GM18499 (cell line): ENCODE results near the gene EMC10.

Experiments
- ATAC-seq: cut with Tn5 transposase; IDR thresholded peaks from one replicate; pipeline ENCODE4 v1.9.1; 2021; ENCODE audit warnings: moderate number of reproducible peaks; ENCODE audit not compliant: insufficient read depth, unreplicated experiment

Gene EMC10

DNA sequence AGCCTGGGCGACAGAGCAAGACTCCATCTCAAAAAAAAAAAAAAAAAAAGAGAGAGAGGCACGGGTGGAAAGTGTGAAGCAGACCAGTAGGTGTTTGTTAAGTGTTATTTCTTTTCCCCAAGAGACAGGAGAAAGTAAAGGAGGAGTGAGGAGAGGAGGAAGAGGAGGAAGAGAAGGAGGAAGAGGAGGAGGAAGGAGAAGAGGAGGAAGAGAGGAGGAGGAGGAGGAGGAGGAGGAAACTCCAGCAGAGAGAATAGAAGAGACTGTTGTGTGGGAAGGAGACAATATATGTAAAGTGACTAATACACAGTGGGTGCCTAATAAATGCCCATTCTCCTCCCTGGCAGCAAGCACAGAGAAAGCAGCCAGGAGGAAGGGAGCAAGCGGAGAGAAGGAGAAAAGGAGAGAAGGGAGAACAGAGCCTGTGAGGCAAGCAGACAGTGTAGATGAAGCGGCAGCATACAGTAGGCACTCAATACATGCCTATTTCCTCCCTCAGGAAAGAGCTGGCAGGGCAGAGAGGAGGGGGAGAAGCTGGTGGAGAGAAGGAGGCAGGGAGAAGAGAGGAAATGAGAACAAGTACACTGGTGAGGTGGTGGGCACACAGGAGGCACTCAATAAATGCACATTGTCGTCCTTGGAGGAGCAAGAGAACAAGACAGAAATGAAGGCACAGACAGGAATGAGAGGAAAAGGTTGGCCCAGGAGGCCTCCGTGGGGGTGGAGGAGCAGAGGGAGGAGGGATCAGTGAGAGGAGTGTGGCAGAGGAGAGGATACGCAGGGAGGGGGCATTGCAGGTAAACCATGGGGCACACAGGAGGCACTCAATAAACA lies 18.1 kb downstream of the EMC10 start:
- ATAC-seq = no peak

DNA sequence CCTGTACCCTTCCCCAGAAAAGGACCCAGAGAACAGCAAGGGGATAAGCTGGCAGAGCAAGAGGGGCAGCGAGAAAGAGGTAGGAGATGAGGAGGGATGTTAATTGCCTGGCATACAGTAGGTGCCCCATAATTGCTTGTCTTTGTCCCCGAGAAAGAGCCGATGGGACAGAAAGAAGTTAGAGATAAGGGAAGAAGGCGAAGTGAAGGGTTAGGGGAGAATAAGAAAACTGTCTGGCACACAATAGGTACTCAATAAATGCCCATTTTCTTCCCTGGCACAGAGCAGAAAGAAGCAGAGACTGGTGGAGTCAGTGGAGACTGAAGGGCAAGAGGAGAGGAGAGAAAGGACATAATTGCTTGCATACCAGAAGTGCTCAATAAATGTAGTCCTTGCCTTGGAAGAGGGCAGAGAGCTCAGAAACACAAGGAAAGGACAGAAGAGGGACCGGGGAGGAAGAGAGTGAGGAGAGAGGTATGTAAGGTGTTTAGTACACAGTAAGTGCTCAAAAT lies 18.8 kb downstream of the EMC10 start:
- ATAC-seq = no peak

DNA sequence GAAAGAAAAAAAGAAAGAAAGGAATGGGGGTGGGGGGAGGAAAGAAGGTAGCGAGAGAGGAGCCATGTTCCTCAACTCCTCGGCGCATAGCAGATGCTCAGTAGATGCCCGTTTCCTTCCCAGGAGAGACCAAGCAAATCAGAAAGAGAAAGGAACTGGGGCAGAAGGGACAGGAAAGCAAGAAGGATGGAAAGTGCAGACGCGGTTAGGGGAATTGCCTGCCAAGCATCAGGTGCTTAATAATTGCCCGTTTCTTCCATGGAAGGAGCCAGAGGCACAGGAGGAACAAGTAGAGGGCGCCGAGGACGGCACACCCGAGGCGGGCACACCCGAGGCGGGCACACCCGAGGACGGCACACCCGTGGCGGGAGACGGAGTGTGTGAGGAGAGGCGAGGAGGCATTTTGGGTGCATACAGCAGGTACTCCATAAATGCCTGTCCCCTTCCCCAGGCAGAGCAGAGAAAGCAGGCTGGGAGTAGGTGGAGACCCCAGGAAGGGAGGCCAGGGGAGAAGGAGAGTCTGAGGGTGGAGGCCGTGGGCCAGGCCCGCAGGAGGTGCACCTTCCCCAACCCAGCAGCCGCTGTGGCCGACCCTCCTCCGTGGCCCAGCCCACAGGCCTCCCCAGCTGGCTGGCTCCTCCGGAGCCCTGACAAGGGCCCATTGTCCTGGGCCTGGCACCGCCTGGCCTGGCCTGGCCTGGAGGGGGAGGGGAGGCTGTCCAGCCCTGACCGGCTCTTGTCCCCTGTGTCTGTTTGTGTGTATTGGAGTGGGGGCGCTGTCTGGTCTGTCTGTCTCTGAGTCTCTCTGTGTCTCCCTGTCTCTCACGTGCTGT lies 20.1 kb downstream of the EMC10 start:
- no peak for ATAC-seq

DNA sequence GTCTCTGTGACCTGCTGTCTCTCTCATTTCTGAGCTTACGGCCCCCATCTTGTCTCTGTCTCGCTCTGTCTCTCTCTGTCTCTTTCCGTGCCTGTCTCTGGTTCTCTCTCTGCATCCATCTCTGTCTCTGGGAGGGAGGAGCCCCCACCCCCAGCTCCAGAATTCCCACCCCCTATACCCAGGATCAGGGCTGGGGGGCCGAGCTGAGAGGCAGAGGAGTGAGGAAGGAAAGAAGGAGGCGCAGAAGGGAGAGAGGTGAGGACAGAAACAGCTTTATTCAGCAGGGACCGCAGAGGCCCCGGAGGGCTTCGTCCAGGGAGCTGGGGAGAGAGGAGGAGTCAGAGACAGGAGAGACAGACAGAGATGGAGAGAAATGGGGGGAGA lies 20.7 kb downstream of the EMC10 start:
- ATAC-seq = no peak

DNA sequence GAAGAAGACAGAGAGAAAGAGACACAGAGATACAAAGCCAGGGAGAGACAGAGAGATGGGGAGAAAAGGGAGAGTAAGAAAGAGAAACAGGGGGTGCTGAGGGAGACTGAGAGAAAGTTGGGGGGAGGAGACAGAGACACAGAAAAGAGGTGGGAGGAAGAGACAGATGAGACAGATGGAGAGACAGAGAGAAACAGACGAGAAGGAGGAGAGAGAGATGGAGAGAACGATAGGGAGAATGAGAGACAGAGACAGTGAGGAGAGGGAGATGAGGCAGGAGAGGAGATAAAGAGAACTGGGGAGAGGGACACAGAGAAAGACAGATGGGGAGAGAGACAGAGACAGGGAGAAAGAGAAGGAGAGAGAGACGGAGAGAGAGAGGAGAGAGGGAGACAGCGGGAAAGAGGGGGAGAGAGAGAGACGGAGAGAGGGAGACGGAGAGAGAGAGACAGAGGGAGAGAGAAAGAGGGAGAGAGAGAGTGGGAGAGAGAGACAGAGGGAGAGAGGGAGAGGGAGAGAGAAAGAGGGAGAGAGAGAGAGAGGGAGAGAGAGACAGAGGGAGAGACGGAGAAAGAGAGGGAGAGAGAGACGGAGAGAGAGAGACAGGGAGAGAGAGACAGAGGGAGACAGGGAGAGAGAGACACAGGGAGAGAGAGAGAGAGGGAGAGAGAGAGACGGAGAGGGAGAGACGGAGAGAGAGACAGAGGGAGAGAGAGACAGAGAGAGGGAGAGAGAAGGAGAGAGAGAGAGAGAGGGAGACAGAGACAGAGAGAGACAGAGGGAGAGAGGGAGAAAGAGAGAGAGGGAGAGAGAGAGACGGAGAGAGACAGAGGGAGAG lies 22.1 kb downstream of the EMC10 start:
- no peak for ATAC-seq

DNA sequence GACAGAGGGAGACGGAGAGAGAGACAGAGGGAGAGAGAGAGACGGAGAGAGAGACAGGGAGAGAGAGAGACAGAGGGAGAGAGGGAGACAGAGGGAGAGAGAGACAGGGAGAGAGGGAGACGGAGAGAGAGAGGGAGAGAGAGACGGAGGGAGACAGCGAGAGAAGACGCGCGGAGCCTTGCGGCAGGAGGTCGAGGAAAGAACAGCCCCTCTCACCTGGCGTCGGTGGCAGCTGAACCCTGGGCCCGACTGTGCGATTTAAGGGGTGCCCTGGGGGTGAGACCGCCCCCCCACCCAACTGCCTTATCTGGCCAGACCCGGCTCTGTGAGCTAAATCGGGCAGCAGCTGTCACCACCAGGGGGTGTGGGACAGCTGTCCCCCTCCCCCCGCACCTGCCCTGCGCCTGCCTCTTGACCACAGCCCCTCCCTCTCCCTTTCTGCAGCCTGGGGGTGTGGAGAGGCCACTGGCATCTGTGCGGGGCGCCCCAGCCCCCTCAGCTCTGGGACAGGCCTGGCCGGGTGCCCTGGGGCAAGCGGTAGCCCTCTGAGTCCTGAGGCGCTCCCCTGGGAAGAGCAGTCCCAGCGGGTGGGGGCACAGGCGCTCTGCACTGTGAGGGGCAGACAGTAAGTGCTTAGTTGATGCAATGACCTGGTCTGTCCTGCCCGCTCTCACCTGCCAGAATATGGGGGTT lies 23.9 kb downstream of the EMC10 start:
- no peak for ATAC-seq

DNA sequence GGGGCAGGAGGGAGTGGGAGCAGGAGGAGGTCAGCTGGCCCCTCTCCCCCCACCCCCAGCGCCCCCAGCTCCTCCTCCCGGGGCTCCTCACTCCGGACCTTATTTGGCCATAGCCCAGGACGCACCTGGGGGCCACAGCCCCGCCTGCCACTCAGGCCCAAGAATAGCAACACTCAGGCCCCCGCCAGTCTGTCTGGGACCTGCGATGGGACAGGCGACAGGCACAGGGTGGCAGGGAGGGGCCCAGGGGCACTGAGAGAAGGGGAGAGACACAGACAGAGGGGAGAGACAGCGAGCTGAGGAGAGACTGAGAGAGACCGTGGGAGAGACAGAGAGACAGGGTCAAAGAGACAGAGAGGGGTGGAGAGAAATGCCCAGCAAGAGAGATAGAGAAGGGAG lies 24.4 kb downstream of the EMC10 start:
- ATAC-seq = no peak

DNA sequence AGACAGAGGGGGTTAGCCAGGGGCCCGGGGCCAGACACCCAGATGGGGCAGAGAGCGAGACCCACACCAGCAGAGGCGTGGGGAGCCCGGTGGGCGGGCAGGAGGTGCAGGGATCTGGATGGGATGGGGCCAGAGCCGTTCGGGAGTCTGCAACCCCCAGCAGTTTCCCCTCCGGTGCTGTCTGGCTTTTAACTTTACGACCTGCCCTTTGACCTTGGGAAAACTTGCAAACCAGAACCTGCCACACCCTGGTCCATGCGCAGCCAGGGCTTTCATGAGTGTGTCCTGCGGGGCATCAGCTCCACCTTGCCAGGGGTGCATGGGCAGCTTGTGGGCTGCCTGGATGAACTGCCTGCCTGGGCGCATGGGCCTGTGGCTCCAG lies 24.9 kb downstream of the EMC10 start:
- no peak for ATAC-seq

DNA sequence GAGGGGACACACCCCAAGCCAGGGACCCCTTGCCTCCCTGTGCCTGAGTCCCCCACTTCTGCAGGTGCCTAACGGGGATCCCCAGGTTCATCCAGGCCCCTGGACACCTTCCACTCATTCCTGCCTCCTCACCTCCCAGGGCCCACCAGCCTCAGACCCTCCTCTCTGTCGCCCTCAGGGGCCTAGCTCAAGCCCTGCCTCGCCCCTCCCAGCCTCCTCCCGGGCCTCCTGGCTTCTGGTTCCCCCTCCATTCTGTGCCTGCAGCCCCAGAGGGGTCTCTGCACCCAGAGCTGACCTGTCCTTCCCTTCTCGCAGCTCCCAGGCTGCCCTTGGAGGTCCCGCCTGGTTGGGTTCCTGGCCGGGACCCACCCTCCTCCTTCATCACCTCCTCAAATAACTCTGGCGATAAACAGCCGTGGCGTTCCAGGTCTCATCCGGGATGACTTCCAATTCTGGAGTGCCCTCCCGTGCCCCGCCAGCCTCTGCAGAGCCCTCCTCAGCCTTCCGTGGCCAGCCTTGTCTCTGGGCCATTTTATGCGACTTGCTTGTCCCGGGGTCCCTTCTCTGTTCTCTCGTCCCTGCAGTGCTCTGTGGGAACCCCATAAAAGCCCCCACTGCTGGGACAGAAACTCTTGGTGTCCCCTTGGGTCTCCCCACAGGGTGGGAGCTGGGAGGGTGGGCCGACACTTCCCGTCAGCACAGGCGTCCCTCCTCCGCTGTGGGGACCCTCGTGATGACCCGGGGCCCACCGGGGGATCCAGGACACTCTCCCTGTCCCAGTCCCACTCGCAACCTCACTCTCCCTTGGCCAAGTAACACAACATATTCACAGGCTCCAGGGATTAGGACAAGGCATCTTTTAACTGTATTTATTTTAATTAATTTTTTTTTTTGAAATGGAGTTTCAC lies 25.5 kb downstream of the EMC10 start:
- no peak for ATAC-seq

DNA sequence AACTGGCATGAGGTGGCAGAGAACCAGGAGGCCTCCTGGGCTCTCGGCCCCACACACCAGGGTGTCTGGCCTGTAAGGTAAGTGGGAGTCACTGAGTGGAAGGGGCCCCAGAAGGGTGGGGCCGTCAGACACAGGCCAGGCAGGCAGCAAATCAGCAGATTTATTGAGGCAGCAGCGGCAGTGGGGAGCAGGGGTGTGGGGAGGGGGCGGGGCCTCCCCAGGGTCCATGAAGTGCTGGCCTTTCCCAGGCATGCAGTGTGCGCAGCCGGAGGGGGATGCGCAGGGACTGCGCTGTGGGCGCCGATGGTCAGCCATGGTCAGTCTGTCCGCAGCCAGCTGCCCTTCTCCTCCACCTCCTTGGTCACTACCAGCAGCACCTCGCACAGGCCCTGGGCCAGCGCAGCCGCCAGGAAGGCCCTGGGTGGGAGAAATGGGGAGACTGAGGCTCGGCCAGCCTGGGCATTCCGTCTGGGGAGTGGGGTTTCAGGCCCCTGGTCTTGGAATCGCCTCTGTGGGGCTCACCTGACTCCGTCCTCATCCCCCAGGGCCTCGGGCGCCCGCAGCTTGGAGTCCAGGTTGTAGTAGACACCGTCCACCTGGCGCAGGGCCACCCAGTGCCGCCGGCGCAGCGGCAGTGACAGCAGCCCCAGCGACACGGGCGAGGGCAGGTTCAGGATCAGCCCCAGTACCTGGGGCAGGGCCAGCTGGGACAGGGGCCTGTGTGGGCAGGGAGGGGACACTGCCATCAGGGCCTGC lies 29.7 kb downstream of the EMC10 start:
- no peak for ATAC-seq

DNA sequence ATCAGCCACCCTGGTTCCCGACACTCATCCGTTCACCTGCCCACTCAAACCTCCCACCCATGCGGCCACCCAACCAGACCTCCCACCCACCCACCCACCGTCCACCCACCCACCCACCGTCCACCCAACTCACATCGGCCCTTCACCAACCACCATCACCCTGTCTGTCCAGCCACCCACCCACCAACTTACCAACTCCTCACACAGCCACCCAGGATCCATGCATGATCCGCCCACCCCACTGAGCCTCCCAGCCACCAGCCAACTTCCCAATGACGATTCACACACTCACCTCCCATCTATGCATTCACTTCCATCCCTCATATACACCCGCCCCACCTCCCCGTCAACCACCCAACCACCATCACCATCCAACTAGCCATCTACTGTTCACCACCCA lies 30.4 kb downstream of the EMC10 start:
- ATAC-seq = no peak

DNA sequence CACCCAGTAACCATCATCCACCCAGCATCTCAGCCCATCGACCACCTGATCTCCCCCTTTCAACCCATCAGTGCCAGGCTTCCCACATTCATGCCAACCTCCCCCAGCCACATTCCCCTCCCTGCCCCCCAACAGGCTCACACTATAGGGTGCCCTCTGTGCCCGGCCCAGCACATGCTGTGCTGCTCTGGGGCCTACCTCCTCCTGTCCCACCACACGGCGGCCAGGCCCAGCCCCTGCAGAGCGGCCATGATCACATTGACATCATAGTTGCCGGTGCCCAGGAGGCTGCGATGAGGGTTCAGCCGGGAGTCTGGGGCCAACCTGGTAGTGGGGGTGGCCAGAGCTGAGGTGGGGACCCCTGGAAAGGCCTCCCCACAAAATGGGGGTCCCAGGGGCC lies 31.1 kb downstream of the EMC10 start:
- no peak for ATAC-seq

DNA sequence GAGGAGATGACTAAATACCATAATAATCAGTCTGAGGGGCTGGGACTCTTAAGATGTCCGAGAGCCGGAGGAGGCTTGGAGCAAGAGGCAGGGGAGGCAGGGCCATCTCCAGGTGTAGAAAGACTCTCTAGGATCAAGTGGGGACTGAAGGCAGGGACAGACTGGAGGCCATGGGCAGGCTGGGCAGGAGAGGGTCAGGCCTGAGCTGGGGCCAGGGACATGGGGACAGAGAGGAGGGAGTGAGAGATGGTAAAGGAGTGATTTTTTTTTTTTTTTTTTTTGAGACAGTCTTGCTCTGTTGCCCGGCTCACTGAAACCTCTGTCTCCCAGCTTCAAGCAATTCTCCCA lies 32.5 kb downstream of the EMC10 start:
- ATAC-seq = no peak

DNA sequence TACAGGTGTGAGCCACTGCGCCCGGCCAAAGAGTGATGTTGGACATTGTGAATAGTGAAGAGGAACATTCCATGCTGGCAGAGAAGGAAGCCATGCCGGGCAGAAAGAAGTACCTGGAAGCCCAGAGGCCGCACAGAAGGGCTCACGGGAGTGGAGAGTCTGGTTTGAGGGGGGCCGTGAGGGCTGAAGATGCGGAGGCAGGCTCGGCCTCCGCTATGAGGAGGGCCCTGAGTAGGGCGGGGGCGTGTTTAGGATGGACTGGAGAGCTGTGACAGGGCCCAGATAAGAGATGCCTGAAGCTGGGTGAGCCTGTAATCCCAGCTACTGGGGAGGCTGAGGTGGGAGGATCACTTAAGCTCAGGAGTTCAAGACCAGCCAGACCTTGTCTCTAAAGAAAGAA lies 33.1 kb downstream of the EMC10 start:
- no peak for ATAC-seq

DNA sequence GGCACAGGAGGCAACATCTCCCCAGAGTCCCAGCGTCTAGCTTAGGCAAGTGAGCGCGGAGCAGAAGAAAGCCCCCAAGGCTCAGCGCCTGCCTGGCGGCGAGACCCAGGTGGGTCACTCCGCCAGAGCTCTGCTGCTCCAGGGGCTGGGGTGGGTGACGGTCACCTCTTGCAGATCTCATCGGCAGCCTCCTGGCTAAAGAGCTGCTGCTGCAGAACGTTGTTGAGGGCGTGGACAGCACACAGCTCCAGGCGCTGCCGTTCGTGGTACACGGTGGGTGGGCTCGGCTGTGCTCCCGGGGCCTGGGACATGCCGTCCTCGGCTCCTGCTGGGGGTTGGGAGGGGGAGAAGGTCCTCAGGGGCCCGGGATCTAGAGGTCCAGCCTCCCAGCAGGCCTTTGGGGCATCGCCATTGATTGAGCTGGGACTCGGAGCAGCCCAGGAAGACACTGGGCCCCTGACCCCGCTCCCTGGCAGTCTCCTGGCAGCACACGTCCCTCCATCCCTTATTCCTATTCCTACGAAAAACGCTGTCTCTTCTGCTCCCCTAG lies 33.9 kb downstream of the EMC10 start:
- no peak for ATAC-seq

DNA sequence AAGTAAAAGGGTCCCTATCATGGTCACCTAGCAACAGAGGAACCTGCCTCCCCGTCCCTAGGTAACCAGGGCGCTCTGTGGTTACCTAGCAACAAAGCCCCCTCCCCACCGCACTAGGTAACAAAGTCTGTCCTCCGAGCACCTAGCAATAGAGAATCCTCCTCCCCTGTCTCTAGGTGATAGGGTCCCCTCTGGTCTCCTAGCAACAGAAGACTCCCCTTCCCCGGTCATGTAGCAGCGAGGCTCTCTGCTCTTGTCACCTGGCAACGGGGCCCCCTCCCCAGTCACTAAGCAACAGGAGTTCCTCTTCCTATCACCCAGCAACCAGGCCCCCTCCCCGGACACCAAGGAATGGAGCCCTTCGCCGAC lies 34.4 kb downstream of the EMC10 start:
- no peak for ATAC-seq

DNA sequence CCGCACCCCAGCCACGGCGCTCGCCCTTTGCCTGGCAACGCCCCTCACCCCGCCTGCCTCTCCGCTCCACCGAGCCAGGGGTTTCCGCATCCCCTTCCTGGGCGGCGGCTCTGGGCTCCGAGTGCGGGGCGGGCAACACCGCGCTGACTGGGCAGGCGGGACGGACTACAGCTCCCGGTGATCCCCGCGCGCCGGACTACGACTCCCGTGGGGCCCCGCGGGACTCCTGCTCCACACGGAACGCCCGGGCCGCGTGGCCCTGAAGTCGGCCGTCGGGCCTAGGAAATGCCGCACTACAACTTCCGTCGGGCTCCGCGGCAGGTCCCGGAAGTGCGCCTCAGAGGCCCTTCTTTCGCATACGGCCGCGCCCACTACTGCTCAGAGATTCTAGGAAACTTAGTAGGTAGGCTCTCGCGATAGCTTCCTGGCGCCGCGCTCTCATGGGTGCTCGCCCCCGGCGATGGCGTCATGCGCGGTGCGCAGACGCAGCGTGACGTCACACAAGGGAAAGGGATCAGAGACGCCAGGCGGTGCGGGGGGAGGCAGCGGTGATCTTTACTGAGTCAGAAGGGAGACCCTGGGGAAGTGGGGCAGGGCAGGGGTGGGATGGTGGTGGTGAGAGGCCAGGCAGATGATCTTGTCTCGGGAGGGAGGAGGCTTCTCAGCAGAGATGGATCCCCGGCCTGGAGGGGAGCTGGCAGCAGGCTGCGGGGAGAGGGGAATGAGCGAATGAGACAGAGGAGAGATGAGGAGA lies 34.9 kb downstream of the EMC10 start, which contains the start of gene JOSD2:
Gene JOSD2, minus strand, starts transcription at position 123 of the 754 bp plus-strand sequence. CDS start 760 bp downstream, outside the sequence.
- ATAC-seq = peak; percentile 61
